Ramos (cell line): ENCODE measurements around the gene SPTAN1.
"Not testable (repeated sequence)": the region's sequence is repeated elsewhere in the genome, so short reads cannot be mapped to it uniquely, and the experiment has no call there.

Source experiments
- in situ Hi-C: fragments of 300-500 bp; cut with MboI; formaldehyde crosslinking; loops from one replicate; pipeline ENCODE4 v1.14.3; 2022; ENCODE audit warnings: low sequenced_read_pairs; ENCODE audit not compliant: unreplicated experiment

Gene SPTAN1

DNA sequence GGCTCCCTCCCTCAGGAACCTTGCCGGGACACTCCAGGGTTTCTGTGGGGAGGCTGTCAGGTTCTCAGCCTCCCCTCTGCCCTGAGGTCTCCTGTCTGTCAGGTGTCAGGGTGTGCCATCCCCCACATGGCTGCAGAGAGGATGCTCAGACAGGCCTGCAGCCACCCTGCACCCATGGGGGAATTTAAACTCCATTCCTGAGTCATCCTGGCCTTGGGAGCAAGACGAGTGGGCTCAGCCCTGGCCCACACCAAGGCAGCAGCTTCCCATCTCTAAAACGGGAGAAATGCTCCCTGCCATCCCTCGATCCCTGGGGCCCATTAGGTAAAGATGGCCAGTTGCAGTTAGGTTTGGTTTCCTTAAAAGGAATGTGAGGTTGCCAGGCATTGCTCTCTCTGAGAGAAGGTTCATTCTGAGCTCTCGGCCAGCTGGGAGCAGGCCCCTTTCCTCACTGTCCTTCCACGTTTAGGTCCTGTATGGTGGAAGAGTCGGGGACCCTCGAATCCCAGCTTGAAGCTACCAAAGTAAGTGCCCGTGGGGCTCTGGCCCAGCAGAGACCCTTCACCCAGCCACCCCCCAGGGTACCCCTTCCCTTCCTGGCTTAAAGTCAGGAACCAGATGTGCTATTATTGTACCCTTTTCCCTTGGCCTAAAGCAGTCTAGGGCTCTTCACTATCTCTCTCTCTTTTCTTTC is 77.6 kb downstream of the SPTAN1 start:
- in situ Hi-C loops: no loop called here

DNA sequence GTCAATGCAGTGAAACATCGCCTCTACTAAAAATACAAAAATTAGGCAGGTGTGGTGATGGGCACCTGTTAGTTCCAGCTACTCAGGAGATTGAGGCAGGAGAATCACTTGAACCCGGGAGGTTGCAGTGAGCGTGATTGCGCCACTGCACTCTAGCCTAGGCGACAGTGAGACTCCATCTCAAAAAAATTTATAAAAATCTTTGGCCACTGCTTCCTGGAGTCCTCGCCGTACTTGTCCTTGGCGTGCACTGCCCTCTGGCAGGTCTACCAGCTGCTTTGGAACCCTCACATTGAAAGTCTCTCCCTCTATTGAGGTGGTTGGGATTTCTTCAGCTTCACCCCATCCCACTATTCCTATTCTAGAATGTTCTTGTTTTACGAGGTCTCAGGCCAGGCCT is 79.2 kb downstream of the SPTAN1 start:
- in situ Hi-C loops: no loop called here

DNA sequence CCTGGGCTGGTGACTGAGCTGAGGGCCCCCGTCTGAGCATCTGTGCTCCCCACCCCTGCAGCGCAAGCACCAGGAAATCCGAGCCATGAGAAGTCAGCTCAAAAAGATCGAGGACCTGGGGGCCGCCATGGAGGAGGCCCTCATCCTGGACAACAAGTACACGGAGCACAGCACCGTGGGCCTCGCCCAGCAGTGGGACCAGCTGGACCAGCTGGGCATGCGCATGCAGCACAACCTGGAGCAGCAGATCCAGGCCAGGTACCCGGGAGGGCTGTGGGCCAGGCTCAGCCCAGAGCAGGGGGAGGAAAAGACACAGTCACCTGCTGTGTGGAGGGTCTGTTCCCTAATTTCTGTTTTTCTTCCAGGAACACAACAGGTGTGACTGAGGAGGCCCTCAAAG is 79.7 kb downstream of the SPTAN1 start:
- in situ Hi-C loops: no loop called here

DNA sequence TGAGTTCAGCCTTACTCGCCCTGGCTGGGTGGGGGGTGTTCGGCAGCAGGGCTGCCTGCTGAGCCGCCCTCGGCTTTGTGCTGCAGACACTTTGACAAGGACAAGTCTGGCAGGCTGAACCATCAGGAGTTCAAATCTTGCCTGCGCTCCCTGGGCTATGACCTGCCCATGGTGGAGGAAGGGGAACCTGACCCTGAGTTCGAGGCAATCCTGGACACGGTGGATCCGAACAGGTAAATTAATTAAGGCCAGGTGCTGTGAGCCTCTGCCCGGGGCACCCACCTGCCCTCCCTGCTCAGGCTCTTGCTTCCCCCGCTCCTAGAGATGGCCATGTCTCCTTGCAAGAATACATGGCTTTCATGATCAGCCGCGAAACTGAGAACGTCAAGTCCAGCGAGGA is 80.1 kb downstream of the SPTAN1 start:
- in situ Hi-C loops: no loop called here

DNA sequence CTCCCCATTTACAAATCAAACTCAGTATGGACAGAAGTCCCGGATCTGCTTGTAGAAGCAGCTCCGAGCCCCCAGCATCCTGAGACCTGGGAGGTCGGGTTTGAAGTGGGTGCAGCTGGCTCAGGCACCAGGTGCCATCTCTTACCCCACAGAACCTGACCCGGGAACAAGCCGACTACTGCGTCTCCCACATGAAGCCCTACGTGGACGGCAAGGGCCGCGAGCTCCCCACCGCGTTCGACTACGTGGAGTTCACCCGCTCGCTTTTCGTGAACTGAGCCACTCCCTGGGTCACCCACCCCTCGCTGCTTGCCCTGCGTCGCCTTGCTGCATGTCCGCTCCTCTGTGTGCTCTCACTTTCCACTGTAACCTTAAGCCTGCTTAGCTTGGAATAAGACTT is 80.7 kb downstream of the SPTAN1 start:
- in situ Hi-C loops: no loop called here

DNA sequence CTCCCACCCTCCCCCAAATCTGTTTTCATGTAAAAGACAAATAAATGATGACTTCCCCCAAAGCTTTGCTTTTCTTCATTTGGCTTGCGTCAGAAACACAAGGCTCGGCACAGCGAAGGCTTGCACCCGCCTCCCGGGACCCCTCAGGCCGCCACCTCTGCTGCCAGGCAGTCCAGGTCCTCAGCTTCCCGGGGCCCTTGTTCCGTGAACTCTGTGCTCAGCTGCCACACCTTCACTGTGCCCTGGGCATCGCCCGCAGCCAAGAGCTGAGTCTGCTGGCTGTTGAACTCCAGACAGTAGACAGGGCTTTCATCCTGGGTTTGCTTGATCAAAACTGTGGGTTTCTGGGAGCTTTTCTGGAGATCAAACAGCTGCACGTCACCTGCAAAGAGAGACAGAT is 81.2 kb downstream of the SPTAN1 start:
- in situ Hi-C loops: no loop called here

DNA sequence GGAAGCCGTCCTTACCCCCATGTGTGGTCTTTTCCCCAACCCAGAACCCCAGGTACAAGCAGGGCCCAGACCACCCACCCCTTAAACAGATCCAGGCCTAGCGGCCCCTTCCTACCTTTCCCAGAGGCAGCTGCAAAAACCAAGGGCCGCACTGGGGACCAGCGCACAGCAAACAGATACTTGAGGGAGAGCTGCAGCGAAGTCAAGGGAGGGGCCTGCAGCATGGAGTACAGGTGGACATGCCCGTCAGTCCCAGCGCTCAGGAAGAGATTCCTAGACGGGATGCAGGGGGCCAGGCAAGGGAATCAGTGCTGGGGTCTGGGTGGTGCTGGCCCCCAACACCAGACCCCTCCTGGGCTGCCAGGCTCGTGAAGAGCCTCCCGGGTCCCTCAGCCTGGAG is 81.7 kb downstream of the SPTAN1 start:
- in situ Hi-C loops: no loop called here

DNA sequence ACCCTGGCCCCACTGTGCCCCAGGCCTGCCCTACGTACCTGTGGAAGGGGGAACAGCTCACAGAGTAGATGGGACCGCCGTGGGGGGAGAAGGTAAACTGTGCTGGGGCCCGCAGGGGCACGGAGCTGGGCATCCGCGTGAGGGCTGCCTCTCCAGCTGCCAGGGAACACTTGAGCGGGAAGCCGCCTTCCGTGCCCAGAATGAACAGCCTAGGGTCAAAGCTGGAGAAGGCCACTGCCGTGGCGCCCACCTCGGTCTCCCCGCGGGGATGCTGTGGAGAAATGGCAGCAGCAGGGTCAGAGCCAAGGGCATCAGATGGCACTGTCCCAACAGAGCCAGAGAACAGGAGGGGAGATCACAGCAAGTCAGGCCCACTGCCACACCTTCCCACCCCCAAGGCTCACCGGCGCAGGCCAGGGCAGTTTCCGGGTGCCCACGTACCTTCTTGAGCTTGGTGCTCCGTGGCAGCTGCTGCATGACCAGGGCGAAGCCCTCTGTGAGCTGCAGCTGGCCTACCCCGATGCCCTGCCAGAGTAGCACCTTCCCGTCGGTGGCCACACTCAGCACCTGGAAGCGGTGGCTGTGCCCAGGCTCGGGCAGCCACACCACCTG is 82.4 kb downstream of the SPTAN1 start:
- in situ Hi-C loops: no loop called here

DNA sequence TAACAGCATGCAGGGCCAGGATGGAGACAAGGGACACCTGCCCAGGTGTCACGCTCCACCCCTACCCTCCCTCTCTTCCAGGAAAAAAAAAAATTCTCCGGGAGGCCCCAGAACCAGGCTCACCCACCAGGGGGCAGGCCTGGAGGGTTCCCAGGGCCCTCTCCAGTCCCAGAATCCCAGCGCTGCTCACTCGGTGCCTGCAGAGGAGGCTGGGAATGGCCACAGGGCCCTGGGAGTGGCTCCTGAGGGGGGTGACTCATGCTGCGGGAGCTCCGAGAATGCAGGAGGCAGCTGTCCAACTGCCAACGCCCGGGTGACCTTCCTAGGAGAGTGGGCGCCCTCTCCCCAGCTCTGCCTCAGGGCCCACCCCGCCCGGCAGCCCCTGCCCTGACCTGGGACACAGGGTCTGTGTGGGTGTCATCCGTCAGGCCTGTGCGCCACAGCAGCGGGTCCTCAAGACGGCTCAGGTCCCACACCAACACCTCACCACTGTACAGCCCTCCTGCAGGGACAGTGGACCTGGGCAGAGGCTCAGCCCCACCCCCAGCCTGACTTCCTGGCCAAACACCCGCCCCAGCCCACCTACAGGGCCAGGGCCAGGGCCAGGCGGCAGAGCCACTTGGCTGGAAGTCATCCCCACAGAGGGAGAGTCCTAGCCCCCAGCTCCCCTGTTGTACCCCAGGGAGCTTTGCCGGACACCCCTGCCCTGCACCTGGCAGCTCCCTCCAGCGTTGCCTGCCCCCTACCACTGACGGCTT is 83.1 kb downstream of the SPTAN1 start:
- in situ Hi-C loops: no loop called here

DNA sequence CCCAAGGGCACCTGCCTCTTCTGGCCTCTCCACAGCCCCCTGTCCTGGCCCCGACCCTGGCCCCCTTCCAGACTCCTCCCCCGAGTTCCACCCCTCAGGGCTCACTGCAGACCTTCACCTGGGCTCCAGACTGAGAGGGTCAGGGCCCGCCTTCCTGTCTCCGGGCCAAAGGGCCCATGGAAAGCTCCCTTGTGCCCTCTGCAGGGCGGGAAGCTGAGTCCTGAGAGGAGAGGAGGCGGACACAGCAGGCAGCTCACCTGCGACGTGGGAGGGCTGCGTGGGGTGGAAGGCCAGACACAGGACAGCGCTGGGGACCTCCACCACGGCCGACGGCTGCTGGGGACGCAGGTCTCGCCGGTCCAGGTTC is 83.6 kb downstream of the SPTAN1 start:
- in situ Hi-C loops: no loop called here

DNA sequence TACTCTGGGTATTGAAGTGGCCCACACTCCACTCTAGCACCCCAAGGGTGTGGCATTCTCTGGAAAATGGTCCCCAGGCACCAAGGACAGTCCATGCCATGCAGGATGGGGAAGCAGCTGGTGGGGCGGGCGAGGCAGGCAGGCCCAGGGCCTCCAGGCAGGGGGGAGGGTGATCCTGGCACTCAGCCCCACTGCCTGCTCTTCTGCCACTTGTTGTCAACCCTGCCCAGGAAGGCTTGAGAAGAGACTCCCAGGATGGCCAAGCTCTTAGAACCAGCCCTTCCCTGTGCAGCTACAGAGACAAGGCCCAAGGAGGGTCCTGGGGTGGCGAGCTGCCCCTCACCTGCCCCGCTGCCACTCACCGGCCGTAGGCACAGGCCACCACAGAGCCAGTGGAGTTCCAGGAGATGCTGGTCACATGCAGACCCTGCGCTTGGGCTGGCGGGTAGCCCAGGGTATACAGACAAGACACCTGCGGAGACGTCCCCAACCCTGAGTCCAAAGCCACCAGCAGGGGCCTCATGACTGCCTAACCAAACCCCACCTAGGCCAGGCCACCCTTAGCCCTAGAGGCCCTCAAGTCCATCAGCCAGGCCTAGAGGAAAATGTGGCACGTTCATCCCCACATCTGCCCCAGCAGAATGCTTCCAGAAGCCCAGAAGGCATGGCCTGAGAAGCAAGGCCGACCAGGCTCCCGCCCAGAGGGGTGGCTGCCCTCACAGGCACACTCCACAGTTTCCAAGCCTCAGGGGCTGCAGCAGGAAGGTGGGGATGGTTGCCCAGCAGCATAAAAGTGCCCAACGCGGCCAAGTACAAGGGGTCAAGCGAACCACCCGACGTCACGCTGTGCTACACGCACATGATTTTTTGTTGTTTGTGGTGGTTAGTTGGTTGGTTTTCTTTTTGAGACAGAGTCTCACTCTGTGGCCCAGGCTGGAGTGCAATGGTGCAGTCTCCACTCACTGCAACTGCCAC is 84.5 kb downstream of the SPTAN1 start:
- in situ Hi-C loops: no loop called here

DNA sequence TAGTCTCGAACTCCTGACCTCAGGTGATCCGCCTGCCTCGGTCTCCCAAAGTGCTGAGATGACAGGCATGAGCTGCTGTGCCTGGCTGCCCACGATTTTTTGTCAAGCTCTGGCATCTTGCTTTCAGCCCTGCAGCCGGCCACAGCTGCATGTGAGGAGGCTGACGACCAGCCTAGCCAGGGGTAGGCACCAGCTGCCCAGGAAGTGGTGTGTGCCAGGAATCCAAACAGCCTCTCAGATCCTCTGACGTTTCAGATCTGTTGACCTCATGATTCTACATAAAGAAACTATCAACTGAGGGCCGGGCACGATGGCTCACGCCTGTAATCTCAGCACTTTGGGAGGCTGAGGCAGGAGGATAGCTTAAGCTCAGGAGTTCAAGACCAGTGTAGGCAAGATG is 85.3 kb downstream of the SPTAN1 start:
- in situ Hi-C loops: no loop called here

DNA sequence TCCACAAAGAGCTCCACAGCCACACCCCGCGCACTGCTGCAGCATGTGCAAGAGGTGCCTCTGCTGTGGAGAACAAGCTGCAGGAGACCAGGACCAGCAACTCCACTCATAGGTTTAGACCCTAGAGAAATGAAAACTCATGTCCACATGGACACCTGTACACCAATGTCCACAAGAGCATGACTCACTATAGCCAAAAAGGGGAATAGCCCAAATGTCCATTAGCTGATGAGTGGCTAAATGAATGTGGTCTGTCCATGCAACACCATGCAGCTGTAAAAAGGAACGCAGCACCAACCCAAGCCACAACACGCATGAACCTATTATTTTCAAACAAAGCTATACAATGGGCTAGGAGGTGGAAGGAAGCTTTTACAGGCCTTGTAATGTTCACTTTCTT is 86.2 kb downstream of the SPTAN1 start:
- in situ Hi-C loops: no loop called here

DNA sequence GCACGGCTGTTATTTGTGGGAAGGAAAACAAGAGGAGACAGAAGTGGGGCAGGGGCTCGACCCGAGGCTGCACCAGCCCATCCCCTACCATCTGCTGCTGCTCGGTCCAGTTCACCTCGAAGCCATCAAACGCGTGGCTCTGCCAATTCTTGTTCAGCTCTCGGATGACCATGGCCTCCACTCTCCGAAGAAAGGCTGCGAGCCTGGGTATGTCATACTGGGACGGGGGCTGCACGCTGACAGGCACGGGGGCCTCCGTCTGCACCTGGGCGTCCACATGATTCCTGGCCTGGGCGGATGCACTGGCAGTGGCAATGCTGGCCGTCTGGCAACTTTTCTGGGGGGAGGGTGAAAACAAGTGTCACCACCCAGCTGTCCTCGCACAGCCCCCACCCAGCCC is 88.2 kb downstream of the SPTAN1 start:
- in situ Hi-C loops: no loop called here

DNA sequence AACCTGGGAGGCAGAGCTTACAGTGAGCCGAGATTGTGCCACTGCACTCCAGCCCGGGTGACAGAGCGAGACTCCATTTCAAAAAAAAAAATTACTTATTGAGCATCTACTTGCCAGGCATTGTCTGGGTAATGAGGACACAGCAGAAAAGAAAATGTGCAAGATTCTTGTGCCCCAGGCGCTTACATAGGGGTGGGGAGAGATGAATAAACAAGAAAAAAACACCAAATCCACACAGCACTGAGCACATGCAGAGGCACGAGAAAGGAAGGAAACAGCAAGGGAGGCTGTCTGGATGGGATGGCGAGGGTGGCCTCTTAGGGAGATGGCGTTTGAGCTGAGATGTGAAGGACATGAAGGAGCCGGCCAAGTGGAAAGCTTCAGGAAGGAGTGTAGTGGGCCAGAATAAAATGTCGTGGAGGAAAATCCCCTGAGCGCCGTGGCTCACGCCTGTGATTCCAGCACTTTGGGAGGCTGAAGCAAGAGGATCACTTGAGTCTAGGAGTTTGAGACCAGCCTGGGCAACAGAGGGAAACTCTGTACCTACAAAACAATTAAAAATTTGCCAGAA is 90.4 kb downstream of the SPTAN1 start:
- in situ Hi-C loops: no loop called here

DNA sequence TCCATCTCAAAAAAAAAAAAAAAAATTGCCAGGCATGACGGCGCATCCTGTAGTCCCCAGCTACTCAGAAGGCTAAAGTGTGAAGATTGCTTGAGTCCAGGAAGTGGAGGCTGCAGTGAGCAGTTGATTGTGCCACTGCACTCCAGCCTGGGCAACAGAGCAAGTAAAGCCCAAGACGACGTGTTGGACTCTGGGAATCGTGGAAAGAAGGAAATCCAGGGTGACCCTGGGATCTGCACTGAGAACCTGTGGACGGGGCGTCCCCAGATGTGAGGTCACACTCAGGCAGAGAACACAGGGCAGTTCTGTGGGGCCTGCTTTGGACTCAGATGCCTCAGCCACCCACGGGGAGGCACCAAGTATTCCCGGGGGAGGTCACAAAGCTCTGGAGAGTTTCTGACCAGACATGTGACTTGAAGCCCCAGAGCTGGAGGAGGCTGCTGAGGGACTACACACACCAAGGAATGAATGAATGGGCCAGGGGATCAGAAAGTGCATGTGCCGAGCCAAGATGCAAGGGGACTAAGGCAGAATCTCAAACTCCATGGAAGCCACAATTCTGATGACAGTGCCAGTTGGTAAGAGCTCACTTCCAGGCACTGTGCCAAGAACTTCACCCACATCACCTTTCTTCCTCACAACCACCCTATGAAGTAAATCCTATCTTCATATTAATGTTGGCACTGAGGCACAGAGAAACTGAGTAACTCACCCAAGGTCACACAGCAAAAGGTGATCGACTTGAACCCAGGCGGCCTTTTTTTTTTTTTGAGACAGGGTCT is 91.3 kb downstream of the SPTAN1 start:
- in situ Hi-C loops: no loop called here

DNA sequence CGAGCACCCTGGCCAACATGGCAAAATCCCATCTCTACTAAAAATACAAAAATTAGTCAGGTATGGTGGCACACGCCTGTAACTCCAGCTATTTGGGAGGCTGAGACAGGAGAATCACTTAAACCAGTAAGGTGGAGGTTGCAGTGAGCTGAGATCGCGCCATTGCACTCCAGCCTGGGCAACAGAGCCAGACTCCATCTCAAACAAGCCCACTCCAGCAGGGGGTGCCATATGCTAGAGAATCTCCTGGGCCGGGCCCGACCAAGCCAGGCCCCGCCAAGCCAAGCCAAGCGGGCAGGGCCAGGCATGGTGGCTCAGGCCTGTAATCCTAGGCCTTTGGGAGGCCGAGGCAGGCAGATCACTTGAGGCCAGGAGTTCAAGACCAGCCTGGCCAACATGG is 95.8 kb downstream of the SPTAN1 start:
- in situ Hi-C loops: not testable (repeated sequence)

DNA sequence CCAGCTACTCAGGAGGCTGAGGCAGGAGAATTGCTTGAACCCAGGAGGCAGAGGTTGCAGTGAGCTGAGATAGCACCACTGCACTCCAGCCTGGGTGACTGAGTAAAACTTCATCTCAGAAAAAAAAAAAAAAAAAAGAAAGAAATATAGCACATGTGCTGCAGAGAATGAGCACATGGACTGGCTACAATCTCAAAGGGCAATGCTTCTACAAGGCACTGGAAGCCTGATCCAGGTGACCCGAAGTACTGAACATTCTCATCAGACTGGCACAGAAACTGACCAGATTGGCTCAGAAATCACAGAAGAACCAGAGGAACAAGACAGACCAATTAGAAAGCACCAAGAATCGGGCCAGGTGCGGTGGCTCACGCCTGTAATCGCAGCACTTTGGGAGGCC is 99.4 kb downstream of the SPTAN1 start:
- in situ Hi-C loops: no loop called here

DNA sequence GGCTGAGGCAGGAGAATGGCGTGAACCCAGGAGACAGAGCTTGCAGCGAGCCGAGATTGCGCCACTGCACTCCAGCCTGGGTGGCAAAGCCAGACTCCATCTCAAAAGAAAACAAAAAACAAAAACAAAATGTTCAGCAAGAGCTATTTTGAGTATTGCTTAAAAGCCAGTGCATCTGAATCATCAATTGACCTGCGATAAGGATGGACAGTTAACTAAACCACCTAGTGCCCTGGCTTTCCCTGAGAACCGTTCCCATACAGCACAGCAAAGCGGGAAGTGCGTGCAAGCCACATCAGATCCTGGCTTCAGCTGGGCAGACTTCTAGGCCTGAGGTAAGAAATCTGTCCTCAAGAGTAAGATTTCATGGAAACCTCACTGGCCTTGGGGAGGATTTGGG is 101.5 kb downstream of the SPTAN1 start:
- in situ Hi-C loops: no loop called here

DNA sequence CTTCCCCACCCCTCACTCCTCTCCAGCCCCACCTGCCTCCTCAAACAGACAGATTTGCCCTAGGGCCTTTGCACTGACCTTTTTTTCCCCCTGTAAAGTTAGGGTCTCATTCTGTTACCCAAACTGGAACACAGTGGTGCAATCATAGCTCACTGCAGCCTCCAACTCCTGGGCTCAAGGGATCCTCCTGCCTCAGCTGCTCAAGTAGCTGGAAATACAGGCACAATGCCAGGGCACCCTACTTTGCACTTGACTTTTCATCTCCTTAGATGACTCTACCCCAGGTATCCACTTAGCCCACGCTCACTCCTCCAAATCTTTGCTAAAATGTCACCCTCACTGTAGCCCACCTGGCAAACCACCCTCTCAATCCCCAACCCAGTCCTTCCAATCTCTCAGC is 102.1 kb downstream of the SPTAN1 start:
- in situ Hi-C loops: no loop called here
